ENCODE results near the gene ITPRIP. TPM values are rescaled to one million over a fixed set of nuclear protein-coding genes. Genes with fewer than 3 reads are reported as not detected.

The ITPRIP gene
- total RNA-seq, 1 donor from 2014 or later, result 14.5 TPM

DNA sequence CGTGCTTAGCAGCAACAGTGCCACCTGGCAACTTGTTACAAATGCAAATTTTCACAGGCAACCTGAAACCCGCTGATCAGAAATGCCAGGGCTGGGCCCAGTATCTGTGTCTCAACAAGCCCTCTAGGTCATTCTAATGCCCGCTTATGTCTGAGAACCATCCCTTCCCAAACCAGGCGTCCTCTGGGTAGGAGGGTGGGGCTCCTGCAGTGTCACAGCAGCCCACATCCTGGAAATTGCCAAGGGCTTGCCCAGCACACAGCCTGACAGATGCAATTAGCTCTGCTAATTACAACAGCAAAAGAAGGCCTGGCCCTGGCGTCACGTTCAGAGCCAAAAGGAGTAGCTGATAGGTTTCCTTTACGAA is 15.9 kb downstream of the ITPRIP start:
- no peak for DNase-seq (ENCODE audit: low spot score)
- H3K27ac Mint-ChIP-seq (ENCODE audit: unreplicated experiment), result no peak overlapping the region
- H3K4me1 Mint-ChIP-seq (ENCODE audit: low read depth), result peaks cover 57% of the 10 kb centered on the region
- no peak overlapping the region for H3K4me3 Mint-ChIP-seq (ENCODE audit: unreplicated experiment)
- no peaks in the 10 kb centered on the region for H3K36me3 Mint-ChIP-seq (ENCODE audit: low read depth)
- no peaks in the 10 kb centered on the region for H3K27me3 Mint-ChIP-seq (ENCODE audit: low read depth)
- no peaks in the 10 kb centered on the region for H3K9me3 Mint-ChIP-seq (ENCODE audit: low read depth)
- TF ChIP-seq, protein P1, sequence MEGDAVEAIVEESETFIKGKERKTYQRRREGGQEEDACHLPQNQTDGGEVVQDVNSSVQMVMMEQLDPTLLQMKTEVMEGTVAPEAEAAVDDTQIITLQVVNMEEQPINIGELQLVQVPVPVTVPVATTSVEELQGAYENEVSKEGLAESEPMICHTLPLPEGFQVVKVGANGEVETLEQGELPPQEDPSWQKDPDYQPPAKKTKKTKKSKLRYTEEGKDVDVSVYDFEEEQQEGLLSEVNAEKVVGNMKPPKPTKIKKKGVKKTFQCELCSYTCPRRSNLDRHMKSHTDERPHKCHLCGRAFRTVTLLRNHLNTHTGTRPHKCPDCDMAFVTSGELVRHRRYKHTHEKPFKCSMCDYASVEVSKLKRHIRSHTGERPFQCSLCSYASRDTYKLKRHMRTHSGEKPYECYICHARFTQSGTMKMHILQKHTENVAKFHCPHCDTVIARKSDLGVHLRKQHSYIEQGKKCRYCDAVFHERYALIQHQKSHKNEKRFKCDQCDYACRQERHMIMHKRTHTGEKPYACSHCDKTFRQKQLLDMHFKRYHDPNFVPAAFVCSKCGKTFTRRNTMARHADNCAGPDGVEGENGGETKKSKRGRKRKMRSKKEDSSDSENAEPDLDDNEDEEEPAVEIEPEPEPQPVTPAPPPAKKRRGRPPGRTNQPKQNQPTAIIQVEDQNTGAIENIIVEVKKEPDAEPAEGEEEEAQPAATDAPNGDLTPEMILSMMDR (IDR thresholded peaks at IDR 0.05), result no peak

DNA sequence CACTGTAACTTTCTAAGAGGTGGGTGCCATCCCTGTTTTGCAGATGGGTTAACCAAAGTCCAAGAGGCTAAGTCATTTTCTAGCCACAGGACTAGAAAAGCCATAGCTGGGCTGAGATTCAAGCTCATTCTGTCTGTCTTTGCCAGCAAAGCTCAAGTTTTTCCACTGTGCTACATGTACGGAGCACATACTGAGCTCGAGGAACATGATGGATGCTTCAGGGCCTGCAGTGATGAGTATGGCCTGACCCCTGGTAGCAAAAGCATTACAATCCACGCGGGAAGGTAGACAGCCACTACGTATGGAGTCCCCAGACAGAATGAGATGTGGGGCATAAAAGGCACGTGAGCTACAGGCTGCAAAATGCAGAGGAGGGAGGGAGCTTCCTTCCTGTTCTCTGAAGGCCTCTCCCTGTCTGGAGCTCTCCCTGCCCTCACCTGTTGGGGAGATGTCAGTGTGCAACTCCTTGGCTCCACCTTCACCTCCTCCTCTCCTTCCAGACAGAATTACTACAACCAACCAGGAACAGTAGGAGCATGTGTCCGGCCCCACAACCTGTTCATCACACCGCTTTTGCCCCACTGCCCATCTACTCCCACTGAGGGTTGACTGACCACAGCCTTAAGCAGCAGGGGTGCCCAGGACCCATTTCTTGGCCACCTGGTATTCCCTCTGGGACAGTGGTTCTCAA is 16.4 kb downstream of the ITPRIP start:
- H3K4me3 Mint-ChIP-seq (ENCODE audit: unreplicated experiment), result no peak overlapping the region
- H3K27me3 Mint-ChIP-seq (ENCODE audit: low read depth), result no peaks in the 10 kb centered on the region
- H3K27ac Mint-ChIP-seq (ENCODE audit: unreplicated experiment), result peak overlapping the region; percentile 58
- DNase-seq (ENCODE audit: low spot score), result no peak
- H3K9me3 Mint-ChIP-seq (ENCODE audit: low read depth), result no peaks in the 10 kb centered on the region
- TF ChIP-seq, protein P1 (IDR thresholded peaks at IDR 0.05), result no peak
- no peaks in the 10 kb centered on the region for H3K36me3 Mint-ChIP-seq (ENCODE audit: low read depth)
- H3K4me1 Mint-ChIP-seq (ENCODE audit: low read depth), result peaks cover 57% of the 10 kb centered on the region

DNA sequence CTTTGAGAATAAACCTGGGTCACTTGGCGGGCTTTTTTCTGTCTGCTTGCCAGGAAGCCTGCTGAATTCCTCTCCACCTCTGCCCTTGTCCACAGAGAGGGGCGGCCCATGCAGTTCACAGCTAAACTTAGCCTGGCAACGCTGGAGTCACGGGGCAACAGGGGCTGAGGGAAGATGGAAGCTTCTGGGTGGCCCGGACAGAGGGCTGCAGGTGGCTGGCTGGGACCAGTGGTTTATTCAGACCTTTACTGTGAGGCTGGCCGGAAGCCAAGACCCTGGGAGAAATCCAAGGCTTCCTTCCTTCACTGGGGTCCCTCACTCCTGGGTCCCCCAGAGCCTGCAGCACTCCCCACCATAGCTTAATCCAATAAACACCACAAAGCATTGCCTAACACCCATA is 17.0 kb downstream of the ITPRIP start:
- no peak for DNase-seq (ENCODE audit: low spot score)
- Mint-ChIP-seq H3K36me3 (ENCODE audit: low read depth) (no peaks in the 10 kb centered on the region), H3K27me3 (ENCODE audit: low read depth) (no peaks in the 10 kb centered on the region), H3K4me3 (ENCODE audit: unreplicated experiment) (no peak overlapping the region), H3K27ac (ENCODE audit: unreplicated experiment) (no peak overlapping the region), H3K4me1 (ENCODE audit: low read depth) (peaks cover 57% of the 10 kb centered on the region), H3K9me3 (ENCODE audit: low read depth) (no peaks in the 10 kb centered on the region)
- TF ChIP-seq, protein P1 (IDR thresholded peaks at IDR 0.05), result no peak

DNA sequence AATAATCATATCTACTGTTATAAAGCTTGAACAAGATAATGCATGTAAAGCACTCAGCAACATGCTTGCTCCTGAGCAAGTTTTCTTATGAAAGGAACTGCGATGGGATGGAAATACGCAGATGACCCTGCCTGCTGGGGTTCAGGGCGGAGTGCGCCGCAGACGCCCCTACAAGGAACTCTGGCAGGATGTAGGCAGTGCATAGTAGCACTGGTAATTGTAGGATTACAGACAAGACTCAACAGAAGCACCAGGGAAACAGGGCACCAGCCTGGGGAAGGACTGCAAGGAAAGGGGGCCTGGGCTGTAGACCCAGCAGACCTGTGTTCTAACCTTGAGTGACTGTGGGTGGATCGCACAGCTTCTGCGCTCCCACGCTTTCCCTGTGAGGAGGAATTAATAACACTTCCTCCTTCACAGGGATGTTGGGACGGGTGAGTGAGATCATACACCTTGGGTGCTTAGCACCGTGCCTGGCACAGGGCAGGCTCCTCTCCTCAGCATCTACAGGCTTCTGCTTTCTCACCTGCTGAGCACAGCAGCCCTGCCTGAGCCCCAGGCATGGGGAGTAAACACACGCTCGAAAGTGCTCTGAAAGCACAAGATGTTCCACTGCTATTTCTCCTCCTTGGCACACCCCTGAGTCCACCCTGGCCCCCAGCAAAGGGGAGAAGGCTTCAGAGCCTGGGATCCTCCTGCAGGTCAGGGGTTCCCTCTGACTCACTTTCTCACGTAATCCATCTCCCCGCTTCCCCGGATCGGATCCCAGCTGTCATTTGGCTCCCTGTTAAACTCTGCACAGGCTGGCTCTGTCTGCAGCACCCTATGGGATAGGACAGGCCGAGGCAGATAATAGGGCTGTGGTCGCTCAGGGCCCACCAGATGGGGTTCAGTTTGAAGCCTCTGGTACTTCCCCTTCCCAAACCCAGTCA is 19.2 kb downstream of the ITPRIP start:
- no peak for DNase-seq (ENCODE audit: low spot score)
- Mint-ChIP-seq H3K4me1 (ENCODE audit: low read depth) (peaks cover 47% of the 10 kb centered on the region), H3K36me3 (ENCODE audit: low read depth) (peaks cover 2% of the 10 kb centered on the region), H3K4me3 (ENCODE audit: unreplicated experiment) (no peak overlapping the region), H3K27ac (ENCODE audit: unreplicated experiment) (peak overlapping the region; percentile 52), H3K27me3 (ENCODE audit: low read depth) (no peaks in the 10 kb centered on the region), H3K9me3 (ENCODE audit: low read depth) (no peaks in the 10 kb centered on the region)
- TF ChIP-seq, protein P1 (IDR thresholded peaks at IDR 0.05), result no peak

DNA sequence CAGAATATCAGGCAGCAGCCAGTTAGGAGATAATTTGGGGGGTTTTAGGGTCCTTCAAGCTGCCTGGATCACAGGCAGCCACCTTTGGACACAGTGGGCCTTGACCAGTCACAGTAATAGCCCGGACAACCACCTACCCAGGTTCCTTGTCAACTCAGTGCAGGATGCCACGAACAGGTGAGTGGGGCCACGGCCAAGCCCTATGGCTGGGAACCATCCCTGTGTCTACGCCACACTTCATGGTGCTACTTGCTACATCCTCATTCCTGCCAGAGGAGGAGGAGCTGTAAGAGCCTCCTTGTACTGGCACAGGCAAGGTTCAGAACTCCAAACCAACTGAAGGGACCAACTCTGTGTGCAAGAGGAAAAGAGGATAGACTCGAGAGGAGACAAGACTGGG is 19.9 kb downstream of the ITPRIP start:
- H3K4me1 Mint-ChIP-seq (ENCODE audit: low read depth), result peaks cover 47% of the 10 kb centered on the region

More for the DNA sequence above, 19.9 kb downstream of the ITPRIP start:
- TF ChIP-seq, protein P1 (IDR thresholded peaks at IDR 0.05), result no peak
- Mint-ChIP-seq H3K27ac (ENCODE audit: unreplicated experiment) (no peak overlapping the region), H3K9me3 (ENCODE audit: low read depth) (no peaks in the 10 kb centered on the region), H3K4me3 (ENCODE audit: unreplicated experiment) (no peak overlapping the region), H3K36me3 (ENCODE audit: low read depth) (peaks cover 4% of the 10 kb centered on the region), H3K27me3 (ENCODE audit: low read depth) (no peaks in the 10 kb centered on the region)
- DNase-seq (ENCODE audit: low spot score), result no peak

Measured in chondrocyte (in vitro differentiated cells).